NCI-H187 treated with DMSO at 0.1 percent for 48 hours (cell line): ENCODE data around the gene FKBP5.
"Not testable (repeated sequence)": the region's sequence is repeated elsewhere in the genome, so short reads cannot be mapped to it uniquely, and the experiment has no call there.

Experiments
- DNase-seq: peaks from one replicate; lab custom pipeline; 2025; lab: John Stamatoyannopoulos, UW

Gene FKBP5

DNA sequence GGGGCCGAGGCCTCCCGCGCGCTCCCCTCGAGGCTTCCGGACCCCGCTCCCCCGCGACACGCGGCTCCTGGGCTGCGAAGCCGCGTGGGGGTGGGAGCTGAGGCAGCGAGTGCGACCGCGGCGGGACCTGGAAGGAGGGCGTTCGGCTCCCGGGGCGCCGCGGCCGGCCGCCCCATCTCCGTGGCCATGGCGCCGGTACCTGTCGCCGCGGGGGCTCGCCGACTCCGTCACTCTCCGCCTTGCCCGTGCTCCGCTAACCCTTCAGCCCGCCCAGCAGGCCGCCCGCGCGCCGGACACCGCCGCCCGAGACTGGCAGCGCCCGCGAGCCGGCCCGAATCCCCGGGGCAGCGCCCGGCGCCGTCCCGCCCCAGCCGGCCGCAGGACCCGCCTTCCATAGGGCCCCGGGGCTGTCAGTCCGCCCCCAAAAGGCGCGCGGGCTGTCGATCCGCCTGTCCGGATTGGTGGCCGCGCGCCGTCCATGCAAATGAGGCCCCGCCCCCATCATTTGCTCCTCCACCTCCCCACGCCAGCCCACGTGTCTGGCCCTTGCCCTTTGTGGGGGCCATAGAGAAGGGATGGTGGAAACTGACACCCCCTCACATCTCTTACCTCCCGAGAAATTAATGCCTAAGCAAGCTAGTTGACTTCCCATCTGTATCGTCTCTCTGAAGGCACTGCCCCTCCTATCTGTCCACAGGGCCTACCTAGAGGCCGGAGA is at the start of gene FKBP5:
Gene FKBP5 (minus strand): TSS at position 311 of the 718 bp plus-strand sequence. CDS start 46,091 bp downstream, outside the sequence.
- DNase-seq = peak; percentile 25

GRCh38 chr6:35737413-35738211 is 48.9 kb upstream of the FKBP5 start:
- peak; percentile 41 for DNase-seq

- DNase-seq = no peak
Measured at GRCh38 chr6:35736982-35737412, 48.3 kb upstream of the FKBP5 start, which contains the start of gene ARMC12. Gene ARMC12, plus strand, starts transcription at chr6:35737032. Its CDS starts 77 bp downstream, at chr6:35737109.

GRCh38 chr6:35736253-35736894 is 47.7 kb upstream of the FKBP5 start:
- no peak for DNase-seq

GRCh38 chr6:35735452-35735851 is 46.7 kb upstream of the FKBP5 start:
- DNase-seq = no peak

- DNase-seq = not testable (repeated sequence)
Measured at GRCh38 chr6:35734319-35734718, 45.6 kb upstream of the FKBP5 start.

DNA sequence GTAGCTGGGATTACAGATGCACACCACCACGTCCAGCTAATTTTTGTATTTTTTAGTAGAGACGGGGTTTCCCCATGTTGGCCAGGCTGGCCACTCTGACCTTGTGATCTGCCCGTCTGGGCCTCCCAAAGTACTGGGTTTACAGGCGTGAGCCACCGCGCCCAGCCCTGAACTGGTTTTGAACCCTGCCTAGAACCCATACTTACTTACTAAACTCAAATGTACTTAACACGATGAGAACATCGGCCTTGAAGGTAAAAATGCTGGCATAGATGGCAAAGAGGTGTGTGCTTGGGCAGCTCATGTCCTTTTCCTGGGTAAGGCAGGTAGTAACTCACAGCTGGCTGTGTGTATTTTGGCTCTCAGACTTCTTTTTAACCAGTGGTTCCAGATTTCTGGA is 44.9 kb upstream of the FKBP5 start:
- DNase-seq = no peak

GRCh38 chr6:35731736-35732532 is 43.2 kb upstream of the FKBP5 start:
- no peak for DNase-seq

- peak; percentile 22 for DNase-seq
Measured at GRCh38 chr6:35731414-35731735, 42.7 kb upstream of the FKBP5 start.

DNA sequence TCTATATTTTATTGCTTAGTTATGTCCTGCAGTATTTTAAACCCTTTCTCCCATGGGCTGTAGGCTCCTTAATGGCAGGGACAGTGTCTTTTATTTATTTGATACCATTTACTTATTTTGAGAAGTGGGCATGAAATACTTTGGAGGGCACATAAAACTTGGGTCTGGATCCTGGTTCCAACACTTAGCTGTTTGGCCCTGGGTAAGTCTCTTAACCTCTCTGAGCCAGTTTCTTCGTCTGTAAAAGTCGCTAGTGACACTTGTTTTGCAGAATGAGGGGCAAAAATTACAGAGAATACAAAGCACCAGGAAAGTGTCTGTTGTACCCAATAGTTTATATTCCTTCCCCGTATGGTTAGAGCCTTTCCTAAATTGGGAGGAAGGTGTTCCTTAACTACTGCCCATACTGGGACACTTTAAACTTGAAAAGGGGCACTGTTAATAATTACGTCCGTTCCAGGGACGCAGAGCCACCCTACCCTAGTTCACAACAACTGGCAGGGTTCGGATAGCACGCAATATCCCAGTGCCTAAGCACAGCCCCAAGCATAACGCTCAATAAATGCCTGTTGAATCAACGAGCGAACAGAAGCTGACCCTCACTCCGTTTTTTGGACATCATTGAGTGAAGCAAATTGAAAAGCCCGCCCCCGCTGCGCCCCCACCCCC is 42.2 kb upstream of the FKBP5 start:
- no peak for DNase-seq

GRCh38 chr6:35729722-35730121 is 41.0 kb upstream of the FKBP5 start:
- DNase-seq = no peak

DNA sequence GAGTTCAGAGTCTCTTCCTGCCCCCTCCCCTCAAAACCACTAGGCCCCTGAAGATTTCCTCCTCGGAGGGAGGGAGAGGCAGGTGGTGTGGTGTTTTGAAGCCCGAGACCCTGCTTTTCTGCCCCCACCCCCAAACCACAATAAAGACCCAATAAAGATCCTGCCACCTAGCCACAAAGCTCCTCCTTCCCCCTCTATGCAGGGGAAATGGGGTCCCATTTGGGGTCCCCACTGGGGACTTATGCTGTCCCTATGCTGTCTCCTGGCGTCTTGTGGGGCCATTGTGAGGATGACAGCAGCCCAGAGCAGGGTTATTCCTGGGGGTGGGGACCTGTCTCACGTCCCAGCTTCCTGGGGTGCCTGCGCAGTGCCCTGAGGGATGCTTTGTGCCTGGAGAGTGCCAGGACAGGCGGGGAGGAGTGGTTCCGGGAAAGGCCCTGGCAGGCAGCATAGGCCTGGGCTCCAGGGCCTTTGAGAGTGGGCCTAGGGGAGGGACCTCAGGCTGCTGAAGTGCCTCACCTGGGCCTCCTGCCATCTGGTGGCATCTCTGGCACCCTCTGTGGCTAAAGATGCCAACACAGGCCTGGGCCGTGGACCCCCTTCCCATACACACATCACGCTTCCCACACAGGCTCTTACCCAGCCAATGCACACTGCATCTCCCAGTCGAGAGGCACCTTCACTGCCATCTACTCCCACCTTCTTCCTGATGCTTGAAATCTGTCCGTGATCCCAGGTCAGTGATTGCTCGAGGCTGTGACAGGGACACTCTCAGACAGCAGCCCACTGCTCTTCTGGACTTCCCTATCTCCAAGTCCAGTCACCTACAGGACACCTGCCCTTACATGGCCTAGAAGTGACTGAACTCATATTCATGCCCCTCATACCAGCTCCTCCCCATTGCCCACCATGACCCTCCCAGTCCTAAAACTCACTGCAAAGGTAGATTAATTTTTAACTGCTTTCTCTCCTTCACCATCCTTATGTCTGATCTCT is 40.3 kb upstream of the FKBP5 start:
- no peak for DNase-seq

- DNase-seq = peak; percentile 34
Measured at GRCh38 chr6:35727935-35728682, 39.4 kb upstream of the FKBP5 start.

DNA sequence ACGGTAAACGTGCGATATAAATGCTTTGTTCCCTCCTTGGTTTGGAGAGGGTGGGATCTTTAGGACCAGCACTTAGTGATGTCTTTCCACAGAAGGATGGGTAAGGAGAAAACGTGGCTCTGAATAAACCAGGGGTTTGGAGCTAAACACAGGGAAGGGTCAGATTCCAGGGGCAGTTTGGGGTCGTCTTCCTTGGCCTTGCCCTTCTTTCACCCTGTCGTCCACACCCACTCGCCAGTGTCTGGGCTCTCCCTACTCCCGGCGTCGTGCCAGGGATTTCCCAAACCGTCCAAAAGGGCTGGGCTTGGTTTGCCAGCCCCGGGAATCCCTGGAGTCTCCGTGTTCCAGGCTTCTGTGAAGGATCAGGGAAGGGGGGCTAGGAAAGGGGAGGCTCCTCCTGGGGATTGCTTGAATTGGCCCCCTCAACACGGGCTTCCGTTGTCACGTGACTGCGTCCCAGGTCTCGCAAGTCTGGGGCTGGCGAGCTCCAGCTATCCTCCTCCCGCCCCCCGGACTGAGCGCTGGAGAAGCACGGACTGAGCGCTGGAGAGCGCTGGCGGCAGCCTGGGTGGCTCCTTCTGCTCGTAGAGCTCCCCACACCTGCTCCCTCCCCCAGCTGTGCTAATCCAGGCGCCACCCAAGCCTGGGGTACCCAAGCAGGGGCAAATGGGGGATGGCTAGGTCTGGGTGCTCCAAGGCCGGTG is 38.7 kb upstream of the FKBP5 start:
- DNase-seq = no peak

DNA sequence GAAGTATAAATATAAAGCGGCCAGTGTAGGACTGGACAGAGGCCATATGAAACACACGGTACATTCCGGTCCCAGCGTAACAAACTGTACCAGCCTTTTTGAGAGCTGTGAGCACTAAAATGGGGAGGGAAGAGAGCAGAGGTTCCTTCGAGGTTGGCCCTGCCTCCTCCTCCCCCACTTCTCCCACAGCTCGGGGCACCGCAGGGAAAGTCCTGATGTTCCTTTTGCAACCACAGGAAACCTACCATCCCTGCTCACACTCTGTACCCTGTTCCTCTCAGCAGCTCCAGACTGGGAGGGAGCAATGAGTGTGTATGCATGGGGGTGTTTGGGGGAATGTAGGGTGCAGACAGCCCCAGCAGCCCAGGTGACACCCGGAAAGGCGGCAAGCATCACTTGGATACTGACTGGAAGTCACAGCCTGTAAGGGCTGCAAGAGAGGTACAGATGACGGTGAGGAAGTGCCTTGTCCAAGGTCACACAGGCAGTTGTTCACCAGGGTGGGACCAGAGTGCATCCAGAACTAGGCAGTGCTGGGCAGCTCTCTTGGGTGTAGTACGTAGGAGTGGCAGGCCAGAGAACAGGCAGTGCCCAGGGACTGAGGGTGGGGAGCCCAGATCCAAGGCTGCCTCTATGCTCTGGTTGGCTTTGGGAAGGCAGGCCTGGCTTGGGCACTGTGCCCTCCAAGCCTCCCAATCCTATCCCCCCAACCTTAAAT is 37.2 kb upstream of the FKBP5 start:
- no peak for DNase-seq

DNA sequence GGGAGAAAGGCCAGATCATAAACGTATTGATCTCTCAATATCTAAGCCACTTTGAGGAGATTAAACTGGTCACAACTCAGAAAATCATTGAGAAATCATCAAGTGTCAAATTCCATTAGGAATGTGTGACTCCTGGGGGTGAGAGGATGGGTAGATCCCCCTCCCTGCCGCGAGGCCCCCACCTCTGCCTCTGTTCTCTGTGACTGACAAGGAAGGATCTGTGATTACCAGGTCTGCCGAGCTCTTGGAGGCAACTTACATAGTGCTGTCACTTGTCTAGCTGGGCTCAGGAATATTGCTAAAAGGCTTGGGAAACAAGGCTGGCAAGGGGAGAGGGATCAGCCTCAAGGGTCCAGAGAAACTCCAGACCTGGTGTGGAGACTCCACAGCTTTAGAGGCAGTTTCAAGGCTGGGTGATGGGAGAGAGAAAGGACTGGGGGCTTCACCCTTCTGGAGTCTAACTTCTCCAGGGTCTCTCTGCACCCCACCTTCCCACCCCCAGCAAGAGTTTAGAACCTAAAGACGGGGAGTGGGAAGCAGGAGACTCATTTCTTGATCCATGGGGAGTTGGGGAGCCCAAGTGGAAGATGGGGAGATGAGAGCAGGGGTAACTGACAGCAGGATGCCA is 36.5 kb upstream of the FKBP5 start:
- no peak for DNase-seq

DNA sequence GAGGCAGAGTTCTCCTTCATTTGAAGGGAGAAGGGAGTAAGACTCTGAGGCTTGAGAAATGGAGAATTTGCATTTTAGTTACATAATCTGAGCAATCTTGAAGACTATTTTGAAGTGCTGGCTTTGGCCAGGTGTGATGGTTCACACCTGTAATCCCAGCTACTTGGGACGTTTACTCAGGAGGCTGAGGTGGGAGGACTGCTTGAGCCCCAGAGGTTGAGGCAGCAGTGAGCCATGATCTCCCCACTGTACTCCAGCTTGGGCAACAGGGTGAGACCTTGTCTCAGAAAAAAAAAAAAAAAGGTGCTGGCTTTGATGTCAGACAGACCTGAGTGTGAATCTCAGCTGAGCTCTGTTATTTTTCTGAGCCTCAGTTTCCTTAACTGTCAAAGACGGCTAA is 35.8 kb upstream of the FKBP5 start:
- no peak for DNase-seq

- no peak for DNase-seq
Measured at GRCh38 chr6:35724059-35724458, 35.3 kb upstream of the FKBP5 start.
